HG03175 (cell line): ENCODE data around the gene TMEM176A.

Source experiments
- ATAC-seq: cut with Tn5 transposase; IDR thresholded peaks from one replicate; pipeline ENCODE4 v1.9.1; 2021; ENCODE audit warnings: mild to moderate bottlenecking, moderate library complexity; ENCODE audit not compliant: unreplicated experiment

The TMEM176A gene

DNA sequence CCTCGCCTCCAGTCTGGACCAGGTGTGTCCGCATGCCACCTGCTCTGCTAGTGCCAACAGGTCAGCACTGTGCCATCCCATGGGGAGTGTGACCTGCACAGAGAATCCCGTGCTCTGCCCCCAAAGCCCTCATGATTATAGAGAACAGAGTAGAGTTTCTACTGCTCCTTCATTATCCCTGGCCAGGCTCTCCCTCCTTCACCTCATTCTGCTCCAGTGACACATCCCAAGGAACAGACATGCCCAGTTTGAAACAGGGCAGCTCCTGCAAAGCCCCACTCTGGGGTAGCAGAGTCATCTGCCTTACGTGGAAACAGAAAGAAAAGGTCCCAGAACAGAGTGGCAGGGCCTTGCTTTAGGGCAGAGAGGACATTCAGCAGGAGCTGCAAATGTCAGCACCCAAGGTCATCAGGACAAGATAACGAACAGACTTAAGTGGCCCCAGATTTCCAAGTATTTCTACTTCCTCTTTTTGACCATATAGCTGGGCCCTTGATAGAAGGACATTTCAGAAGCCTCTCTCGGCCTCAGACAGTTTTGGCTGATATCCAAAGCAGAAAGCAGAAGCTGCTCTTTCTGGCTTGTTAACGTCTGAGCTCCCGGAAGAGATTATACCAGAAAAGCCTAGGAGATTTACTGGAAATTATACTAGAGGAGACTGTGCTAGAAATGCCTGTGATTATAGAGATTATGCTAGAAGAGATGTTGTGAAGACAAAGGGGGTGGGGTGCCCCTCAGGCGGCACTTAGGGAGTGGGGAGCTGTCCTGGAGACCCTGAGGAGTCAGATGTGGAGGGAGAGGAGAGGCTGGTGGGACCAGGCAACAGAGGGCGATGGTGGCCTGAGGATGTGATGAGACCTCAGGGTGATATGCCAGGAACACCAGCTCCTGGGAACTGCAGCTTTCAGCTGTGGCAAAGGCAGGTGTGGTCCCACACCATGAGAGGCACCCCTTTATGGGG is 13.0 kb upstream of the TMEM176A start:
- ATAC-seq, result peak; percentile 66

DNA sequence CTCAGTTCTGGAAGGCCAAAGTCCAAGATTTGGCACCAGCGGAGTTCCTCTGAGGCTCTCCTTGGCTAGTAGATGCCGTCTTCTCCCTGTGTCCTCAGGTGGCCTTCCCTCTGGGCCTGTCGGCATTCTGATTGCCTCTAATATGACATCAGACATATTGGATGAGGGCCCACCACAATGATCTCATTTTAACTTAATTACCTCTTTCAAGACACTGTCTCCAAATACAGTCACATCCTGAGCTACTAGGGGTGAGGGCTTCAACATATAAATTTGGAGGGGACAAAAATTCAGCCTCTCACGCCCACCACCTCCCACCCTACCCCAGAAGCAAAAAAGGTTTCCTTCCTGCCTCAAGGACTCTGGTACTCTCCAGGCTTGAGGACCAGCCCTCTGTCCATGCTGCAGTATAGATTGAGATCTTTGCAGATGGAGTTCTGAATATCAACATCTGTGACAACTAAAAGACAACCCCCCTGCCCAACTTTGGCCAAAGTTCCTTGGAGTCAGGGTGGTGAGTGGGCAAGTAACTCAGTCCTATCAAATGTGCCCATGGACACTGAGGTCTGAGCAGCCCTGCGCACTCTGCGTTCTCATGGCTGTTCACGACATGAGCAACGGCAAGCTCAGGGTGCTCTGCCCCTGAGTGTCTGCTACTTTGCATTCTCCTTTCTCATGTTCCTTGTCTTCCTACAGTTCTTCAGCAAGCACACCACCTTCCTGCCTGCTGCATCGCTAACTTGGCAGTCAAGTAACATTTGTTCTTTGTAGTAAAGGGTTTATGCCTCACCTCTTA is 11.9 kb upstream of the TMEM176A start:
- ATAC-seq, result no peak

DNA sequence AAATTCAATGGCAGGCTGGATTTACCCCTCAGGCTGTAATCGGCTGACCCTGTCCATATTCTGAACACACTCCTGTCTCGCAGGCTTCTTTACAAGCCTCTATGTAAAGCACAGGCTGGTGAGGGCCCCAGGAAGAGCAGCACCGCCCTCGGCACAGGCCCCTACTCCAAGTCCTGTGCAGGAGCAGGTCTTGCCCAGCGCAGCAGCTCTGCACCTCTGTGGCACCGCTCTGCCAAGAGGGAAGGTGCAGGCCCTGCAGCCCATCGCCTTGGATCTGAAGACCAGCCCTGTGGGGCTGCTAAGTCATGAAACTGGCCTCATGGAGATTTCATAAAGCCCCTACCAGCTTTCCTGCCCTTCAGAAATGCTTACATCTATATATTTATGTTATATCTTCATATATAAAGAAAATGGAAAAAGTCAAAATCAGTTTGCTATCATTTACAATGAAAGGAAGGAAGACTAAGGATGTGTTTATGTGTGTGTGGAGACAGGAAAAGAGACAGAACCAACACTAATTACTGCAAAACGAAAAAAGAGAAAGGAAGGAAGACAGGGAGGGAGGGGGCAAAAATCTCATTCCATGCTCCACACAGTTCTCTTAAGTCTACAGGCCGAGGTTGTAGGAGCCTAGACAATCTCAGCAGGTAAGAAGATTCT is 10.0 kb upstream of the TMEM176A start:
- ATAC-seq, result no peak

DNA sequence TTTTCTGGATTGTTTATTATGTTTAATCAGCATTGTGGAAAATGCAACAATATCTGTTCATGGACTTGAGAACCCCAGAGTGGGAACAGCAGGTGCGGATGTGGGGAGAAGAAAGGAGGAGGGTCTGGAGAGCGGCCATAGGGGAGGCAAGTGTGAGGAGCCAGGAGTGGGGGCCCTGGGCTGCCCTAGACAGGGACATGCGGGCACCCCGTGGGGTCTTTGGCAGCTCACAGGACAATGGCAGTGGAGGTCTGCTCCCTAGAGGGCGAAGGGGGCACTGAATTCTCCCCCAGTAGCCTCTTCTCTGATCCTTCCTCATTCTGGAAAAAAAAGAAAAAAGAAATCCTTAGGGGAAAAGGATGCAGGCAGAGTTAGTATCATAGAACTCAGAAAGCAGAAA is 9.3 kb upstream of the TMEM176A start:
- ATAC-seq, result no peak

DNA sequence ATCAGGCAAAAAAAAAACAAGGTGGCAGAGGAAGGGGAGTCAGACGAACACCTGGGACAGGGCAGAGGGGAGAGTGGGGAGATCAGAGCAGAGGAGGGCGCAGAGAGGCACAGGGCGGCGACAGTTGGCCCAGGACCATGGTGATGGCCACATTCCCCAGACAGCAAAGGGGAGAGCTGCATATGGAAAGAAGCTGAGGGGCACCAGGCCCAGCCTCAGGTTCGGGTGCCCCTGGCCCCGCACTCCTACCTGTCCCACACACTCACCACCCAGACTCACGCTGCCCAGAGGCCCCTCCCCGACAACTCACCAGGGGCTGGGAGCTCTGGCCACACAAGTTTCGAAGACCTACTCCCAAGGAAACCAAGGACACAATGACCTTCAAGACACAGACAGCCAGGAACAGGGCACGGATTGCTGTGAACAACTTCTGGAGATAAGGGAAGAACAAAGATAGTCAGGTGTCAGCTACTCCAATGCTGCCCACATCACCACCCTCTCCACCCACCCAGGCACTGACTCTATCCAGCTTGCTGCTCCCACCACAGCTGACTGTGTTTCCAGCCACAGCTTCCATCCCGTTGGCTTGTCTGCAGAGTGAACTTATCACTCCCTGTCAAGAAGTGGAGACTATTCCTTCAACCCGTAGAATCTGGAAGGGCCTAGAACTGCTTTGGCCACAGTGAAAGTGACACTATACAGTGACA is 8.7 kb upstream of the TMEM176A start:
- no peak for ATAC-seq

DNA sequence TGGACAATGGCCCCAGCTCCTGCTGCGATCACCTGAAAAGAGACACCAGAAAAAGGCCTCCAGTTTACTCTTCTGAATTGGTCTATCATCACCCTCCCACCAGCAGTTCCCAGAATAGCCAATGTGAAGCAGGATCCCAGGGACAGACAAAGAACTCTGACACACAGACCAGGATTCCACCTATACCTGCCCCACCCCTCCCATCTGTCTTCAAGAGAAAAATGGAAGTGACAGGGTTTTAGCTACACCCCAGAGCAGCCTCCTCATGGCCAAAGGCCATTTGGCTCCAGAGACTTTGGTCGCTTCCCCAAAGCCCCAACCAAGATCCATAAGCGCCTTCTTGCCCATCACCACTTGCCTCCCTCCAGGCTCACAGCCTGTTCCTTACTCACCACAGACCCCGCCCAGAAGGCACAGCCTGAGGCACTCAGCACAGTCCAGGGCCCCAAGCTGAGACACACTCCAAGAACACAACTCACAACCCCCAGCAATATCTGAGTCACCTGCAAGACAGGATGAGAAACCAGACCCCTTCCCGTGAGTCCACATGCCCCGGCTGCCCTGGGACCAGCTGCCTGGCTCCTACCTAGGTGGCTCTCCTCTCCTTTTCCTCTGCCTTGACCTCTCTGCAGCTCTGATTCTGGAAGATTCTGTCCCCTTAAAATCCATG is 6.9 kb upstream of the TMEM176A start:
- ATAC-seq, result no peak

DNA sequence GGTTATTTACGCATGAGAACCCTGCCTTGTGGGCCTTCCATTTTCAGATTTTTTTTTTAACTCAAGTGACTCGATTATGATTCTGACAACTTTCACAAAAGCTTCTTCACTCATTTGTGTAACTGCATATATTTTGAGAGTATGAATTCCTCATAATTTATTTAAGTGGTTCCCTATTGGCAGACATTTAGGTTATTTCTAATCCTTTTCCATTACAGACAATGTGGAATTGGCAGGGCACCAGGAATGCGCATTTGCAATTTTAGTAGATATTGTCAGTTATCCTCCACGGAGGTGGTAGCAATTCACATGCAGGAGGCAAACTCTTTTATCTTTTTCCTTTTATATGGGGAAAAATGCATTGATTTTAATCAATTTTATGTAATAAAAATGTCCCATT is 2.9 kb upstream of the TMEM176A start:
- ATAC-seq, result no peak

DNA sequence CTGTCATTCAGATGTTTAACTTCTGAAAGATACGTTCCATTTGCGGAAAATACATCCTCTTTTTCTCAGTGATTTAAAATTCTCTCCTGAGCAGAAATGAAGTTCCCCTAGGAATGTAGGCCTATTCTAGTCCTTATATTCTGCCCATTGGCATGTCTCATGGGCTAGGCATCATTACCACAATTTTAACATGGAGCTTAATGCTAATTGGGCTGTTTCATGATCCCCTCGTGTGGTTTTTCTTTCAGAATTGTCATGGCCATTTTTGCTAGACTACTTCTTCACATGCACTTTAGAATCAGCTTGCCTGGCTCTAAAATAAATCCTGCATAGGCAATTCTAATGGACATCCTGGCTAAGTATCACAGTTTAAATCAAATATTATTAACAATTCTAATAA is 1.4 kb upstream of the TMEM176A start:
- ATAC-seq, result no peak

DNA sequence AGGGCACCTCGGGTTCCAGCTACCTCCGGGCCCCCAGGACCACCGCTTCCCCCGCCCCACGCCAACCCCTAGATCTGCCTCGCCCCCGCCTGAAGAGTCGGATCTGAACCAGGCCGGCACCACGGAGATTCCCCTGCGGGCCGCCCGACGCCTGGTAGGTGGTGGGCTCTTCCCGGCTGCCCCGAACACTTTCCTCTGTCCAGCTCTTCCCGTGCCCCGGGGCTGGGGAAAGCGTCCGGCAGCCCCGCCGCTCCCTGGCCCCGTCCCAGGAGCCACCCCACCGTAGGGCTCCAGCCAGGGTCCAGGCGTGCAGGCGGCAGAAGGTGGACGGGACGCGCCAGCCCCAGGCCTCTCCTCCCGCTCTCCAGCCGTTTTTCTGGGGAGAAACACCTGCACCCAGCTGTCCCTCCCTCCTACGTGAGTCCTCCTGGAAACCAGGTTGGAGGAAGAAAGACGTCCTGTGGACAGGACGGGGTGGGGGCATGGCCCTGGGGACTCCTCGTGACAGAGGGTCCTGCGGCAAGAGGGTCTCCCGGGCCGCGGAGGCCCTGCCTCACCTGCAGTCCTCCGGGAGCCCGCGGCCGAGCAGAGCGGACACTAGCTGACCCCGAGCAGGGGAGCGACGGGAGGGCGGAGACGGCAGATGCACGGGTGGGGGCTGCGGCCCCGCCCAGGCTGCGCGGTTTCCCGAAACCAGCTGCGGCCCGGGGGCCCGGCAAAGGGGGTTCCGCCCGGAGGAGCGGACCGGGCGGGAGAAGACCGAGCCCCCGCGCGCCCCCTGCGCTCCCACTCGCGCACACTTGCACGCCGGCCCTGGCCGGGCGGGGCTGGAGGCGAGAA is 608 bp upstream of the TMEM176A start, which contains the start of gene TMEM176B:
TMEM176B (minus strand) TSS at position 624 of the 840 bp plus-strand sequence. CDS start 3,795 bp downstream, outside the sequence.
- no peak for ATAC-seq

DNA sequence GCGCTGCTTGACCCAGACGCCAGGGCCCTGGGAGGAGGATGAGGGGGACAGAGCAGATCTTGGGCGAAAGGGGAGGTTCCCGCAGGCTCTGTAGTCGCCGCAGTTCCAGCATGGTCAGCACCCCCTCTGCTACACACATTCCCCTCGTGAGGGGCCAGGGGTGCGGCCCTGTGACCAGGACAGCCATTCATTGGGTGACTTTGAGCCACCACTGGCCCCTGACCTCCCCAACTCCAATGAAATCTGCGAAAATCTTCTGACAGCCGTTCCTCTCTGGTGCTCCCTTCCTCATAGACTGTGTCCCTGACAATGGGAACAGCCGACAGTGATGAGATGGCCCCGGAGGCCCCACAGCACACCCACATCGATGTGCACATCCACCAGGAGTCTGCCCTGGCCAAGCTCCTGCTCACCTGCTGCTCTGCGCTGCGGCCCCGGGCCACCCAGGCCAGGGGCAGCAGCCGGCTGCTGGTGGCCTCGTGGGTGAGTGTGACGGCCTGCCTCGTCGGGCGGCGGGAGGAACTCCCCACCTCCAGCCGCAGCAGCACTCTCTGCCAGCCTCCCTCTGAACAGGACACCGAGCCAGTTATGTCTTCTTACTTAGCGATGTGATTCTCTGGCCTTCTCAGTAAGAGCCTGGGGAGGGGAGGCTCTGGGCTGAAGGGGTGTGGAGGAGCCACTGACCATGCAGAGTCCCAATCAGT is 825 bp downstream of the TMEM176A start:
- no peak for ATAC-seq

DNA sequence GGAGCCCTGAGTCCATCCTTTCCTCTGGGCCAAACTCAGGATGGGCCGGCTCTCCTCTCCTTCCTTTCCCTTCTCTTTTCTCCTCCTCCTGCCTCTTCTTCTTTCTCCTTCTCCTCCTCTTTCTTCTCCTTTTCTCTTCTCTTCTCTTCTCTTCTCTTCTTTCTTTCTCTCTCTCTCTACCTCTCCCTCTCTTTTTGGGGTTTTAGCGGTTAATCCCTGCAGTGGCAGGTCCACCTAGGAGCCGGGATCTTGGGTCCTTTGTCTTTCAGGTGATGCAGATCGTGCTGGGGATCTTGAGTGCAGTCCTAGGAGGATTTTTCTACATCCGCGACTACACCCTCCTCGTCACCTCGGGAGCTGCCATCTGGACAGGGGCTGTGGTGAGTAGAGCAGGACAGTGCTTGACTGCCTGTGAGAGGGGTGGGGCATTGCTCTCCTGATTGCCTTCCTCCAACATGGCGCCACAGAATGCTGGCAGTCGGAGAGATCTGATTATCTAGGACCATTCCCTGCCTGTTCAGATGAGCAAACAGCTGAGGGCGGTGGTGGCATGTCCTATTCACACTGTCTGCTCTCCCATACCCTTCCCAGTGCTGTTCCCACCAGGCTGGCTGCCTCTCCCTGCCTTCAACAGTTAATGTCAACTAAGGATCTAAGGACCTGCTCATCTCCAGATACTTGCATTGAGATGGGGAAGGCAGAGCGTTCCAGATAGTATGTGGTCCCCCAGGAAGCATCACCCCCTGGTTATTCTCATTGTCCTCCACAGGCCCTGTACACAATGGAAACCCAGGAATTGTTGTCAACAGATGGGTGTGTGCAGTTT is 1.6 kb downstream of the TMEM176A start:
- no peak for ATAC-seq

DNA sequence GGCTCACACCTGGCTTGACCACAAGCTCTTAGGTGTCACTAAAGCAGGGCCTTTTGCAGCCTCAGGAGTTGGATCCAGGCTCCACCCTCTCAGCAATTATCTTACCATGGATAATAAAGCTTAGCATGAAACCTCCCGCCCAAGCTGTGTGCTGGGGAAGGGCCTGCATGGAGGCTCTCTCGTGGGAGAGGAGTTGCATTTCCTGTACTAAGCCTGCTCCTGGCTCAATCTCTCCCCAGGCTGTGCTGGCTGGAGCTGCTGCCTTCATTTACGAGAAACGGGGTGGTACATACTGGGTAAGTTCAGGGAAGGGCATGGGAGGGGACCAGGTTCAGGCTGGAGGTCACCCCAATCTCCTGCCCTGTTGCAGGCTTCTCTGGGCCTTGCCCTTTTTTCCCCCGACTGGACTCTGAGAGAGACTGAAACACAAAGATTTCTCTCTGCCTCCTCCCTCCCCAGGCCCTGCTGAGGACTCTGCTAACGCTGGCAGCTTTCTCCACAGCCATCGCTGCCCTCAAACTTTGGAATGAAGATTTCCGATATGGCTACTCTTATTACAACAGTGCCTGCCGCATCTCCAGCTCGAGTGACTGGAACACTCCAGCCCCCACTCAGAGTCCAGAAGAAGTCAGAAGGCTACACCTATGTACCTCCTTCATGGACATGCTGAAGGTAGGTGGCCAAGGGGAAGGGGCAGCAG is 2.7 kb downstream of the TMEM176A start:
- no peak for ATAC-seq

DNA sequence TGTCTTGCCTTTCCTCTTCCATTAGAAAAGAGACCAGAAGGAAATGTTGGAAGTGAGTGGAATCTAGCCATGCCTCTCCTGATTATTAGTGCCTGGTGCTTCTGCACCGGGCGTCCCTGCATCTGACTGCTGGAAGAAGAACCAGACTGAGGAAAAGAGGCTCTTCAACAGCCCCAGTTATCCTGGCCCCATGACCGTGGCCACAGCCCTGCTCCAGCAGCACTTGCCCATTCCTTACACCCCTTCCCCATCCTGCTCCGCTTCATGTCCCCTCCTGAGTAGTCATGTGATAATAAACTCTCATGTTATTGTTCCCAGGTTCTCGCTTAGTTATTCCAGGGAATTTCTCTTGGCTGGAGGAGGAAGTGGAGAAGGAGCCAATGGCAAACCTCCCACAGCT is 4.2 kb downstream of the TMEM176A start:
- ATAC-seq, result no peak

DNA sequence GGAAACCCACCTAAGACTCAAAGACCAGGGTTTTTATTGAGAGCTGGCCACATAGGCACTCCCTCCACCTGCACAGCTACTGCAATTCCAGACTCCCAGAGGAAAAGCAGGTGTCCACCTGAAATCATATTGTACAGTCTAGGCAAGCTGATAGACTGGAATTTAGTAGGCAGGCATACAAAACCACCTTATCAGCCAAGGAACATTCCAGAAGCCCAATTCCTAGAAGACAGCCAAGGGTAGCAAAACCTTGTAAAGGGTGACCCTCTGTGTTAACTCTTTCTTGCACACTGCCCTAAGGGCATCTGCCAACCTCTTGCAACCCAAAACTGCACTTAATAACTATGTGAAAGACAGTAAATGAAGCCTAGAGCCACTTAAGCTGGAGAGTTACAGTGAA is 5.3 kb downstream of the TMEM176A start:
- ATAC-seq, result no peak

DNA sequence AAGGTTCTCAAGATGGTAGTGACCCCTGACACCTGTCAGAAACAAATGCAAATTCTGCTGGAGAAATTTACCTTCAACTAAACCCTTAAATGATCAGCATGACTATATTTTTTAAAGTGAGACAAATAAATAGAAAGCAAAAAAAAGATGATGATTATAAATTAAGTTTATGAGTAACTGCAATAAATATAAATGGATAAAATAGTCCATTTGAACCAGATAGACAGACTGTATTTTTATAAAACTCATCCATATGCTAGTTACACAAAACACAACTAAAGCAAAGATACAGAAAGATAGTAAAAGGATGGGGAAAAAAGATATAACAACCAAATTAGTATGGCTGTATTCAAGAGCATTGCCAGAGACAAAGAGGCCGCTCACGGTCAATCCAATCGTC is 5.9 kb downstream of the TMEM176A start:
- no peak for ATAC-seq

DNA sequence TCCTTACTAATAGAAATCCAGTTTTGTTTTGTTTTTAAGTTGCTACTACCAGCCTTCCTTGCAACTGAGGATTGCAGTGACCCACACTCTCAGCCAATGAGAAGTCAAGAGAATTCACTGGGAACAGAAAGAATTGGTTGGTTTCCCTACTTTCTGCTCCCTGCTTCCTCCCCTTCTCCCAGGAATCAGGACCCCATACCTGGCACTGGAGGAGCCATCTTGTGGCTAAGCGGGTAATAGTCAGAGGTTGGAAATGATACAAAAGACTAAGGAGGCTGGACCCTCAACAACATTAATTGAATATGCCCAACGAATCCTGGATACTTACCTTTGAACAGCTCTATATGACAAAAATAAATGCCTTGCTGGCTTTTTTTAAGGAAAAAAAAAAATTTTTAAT is 6.3 kb downstream of the TMEM176A start:
- ATAC-seq, result no peak
